Esophagus squamous epithelium (tissue), 5 donors: ENCODE measurements around the gene AEBP1. TPM values are rescaled to one million over a fixed set of nuclear protein-coding genes. Genes with fewer than 3 reads are reported as not detected.
"Not testable (repeated sequence)": the region's sequence is repeated elsewhere in the genome, so short reads cannot be mapped to it uniquely, and the experiment has no call there.

Experiments used
- DNase-seq: peaks from one replicate; lab custom pipeline; 2025; lab: John Stamatoyannopoulos, UW
- H3K27ac ChIP-seq, 4 donors: fragments of 200-600 bp; sonication (generic); one replicate each; pipeline ENCODE4 v1.5.1; 2016 to 2019; ENCODE audit warnings: mild to moderate bottlenecking in 1 of 4
- H3K27me3 ChIP-seq, 4 donors: fragments of 200-600 bp; sonication (generic); 1 replicate in 3 of 4; 2 replicates in 1 of 4; pipeline versions ENCODE4 v1.5.1 to v1.6.0; 2017 to 2021; ENCODE audit warnings: antibody characterized with exemption in 1 of 4
- H3K36me3 ChIP-seq, 3 donors: fragments of 200-600 bp; sonication (generic); one replicate each; pipeline ENCODE4 v1.5.1; 2016 to 2019
- H3K4me1 ChIP-seq, 3 donors: fragments of 200-600 bp; sonication (generic); one replicate each; pipeline ENCODE4 v1.5.1; 2017 to 2019
- H3K4me3 ChIP-seq, 4 donors: fragments of 200-600 bp; sonication (generic); 1 replicate in 3 of 4; 2 replicates in 1 of 4; pipeline ENCODE4 v1.5.1; 2016 to 2019; ENCODE audit warnings: mild to moderate bottlenecking in 2 of 4, moderate library complexity in 1 of 4
- H3K9me3 ChIP-seq, 3 donors: fragments of 200-600 bp; sonication (generic); one replicate each; pipeline ENCODE4 v1.5.1; 2016 to 2019
- POLR2A ChIP-seq, 4 donors: fragments of 450-650 bp; IDR thresholded peaks; one replicate each; pipeline ENCODE4 v1.6.1; 2017; ENCODE audit warnings: antibody characterized with exemption in 4 of 4, mild to moderate bottlenecking in 4 of 4, moderate library complexity in 3 of 4
- WGBS, 2 donors: methylation state at CpG; one replicate each; pipeline ENCODE4 v1.1.5; 2018; 5-methylcytosine and 5-hydroxymethylcytosine counted together
- intact Hi-C: fragments of 100-400 bp; cut with DNase I; formaldehyde crosslinking; loops from one replicate; pipeline ENCODE4 v1.15.0; 2022
- total RNA-seq, 4 donors: library from RNA; depleted of rRNA; stranded (reverse); fragments of >200 nt; gene quantifications; one replicate each; pipeline ENCODE4 v1.1.0, GENCODE V29; 2016
- TF ChIP-seq, protein P1 (sequence below), 6 experiments: fragments of 450-650 bp in 4 of 6; fragments of 200-600 bp in 2 of 6; sonication (generic) in 2 of 6; IDR thresholded peaks; one replicate each; pipeline ENCODE4 v1.5.1; 2016 to 2019; ENCODE audit warnings: antibody characterized with exemption in 6 of 6, mild to moderate bottlenecking in 4 of 6, moderate library complexity in 4 of 6
- donor health status: DM: yes; HTN: yes; CAD: no.

Gene AEBP1
- total RNA-seq, 4 donors from 2014 or later: 4.6 to 83.9 (median 25.2) TPM

GRCh38 chr7:44123190-44124003 lies 19.3 kb downstream of the AEBP1 start, which contains the start of gene POLD2:
POLD2 (minus strand) TSS chr7:44123548; CDS start chr7:44122053, 1,495 bp downstream.
- H3K27me3 ChIP-seq: no peaks in the 10 kb centered on the region
- intact Hi-C loops: no loop called here
- DNase-seq: peak; percentile 81

DNA sequence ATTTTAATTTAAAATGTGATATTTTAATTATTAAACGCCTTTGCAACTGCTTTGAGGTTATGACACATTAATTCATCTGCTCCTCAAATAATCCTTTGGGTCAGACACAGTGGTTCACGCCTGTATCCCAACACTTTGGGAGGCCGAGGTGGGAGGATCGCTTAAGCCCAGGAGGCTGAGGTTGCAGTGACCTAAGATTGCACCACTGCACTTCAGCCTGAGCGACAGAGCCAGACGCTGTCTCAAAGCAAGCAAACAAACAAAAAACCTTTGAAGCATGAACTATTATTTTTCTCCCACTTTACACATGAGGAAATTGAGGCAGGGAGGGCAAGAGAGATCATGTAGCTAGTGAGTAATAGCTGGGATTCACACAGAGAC lies 20.7 kb downstream of the AEBP1 start:
- TF ChIP-seq POLR2A (IDR thresholded peaks at IDR 0.05): no peak
- TF ChIP-seq, protein P1, sequence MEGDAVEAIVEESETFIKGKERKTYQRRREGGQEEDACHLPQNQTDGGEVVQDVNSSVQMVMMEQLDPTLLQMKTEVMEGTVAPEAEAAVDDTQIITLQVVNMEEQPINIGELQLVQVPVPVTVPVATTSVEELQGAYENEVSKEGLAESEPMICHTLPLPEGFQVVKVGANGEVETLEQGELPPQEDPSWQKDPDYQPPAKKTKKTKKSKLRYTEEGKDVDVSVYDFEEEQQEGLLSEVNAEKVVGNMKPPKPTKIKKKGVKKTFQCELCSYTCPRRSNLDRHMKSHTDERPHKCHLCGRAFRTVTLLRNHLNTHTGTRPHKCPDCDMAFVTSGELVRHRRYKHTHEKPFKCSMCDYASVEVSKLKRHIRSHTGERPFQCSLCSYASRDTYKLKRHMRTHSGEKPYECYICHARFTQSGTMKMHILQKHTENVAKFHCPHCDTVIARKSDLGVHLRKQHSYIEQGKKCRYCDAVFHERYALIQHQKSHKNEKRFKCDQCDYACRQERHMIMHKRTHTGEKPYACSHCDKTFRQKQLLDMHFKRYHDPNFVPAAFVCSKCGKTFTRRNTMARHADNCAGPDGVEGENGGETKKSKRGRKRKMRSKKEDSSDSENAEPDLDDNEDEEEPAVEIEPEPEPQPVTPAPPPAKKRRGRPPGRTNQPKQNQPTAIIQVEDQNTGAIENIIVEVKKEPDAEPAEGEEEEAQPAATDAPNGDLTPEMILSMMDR (IDR thresholded peaks at IDR 0.05): no peak
- no peak overlapping the region for H3K4me3 ChIP-seq
- peaks cover 4 to 22% (median 6%) of the 10 kb centered on the region in 3 donors for H3K36me3 ChIP-seq
- H3K27me3 ChIP-seq: no peaks in the 10 kb centered on the region
- WGBS, 2 donors: 96% methylated on average over 6 of the region's 6 CpGs
- H3K9me3 ChIP-seq: no peaks in the 10 kb centered on the region
- peaks cover 7 to 39% (median 11%) of the 10 kb centered on the region in 3 donors for H3K4me1 ChIP-seq
- DNase-seq: no peak
- intact Hi-C loops: no loop called here
- no peak overlapping the region for H3K27ac ChIP-seq

More at GRCh38 chr7:44123190-44124003, 19.3 kb downstream of the AEBP1 start, which contains the start of gene POLD2:
- no peaks in the 10 kb centered on the region for H3K9me3 ChIP-seq
- peak within 1 kb of the TSS; percentile 62 to 84 (median 74) for H3K4me3 ChIP-seq
- H3K27ac ChIP-seq: peak within 1 kb of the TSS; percentile 85 to 93 (median 90)
- TF ChIP-seq POLR2A (IDR thresholded peaks at IDR 0.05): peak in 3 of 4 donors; percentile 34 to 69 (median 53)
- TF ChIP-seq, protein P1 (IDR thresholded peaks at IDR 0.05): peak in 2 of 6 experiments; percentile 14 to 16
- peaks cover 4 to 36% (median 6%) of the 10 kb centered on the region in 3 donors for H3K36me3 ChIP-seq
- WGBS, 2 donors: 0% methylated on average over 6 to 25 of the region's 86 CpGs
- H3K4me1 ChIP-seq: peaks cover 7 to 48% (median 11%) of the 10 kb centered on the region in 3 donors

DNA sequence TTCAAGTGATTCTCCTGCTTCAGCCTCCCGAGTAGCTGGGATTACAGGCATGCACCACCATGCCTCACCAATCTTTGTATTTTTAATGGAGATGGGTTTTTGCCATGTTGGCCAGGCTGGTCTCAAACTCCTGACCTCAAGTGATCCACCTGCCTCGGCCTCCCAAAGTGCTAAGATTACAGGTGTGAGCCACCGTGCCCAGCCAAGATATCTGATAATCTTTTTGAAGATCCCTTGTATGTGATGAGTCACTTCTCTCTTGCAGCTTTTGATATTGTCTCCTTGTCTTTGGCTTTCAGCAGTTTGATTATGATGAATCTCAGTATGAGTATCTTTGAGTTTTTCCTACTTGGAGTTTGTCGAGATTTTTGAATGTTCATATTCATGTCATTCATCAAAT lies 22.4 kb downstream of the AEBP1 start:
- H3K27ac ChIP-seq, DNase-seq, H3K9me3 ChIP-seq, H3K36me3 ChIP-seq, H3K27me3 ChIP-seq, intact Hi-C loops, H3K4me3 ChIP-seq: not testable (repeated sequence)
- H3K4me1 ChIP-seq: peaks cover 7 to 24% (median 11%) of the 10 kb centered on the region in 3 donors
- 75 to 84% methylated on average over 4 of the region's 4 CpGs for WGBS, 2 donors

- H3K27me3 ChIP-seq: no peaks in the 10 kb centered on the region
- intact Hi-C loops: no loop called here
- TF ChIP-seq, protein P1 (IDR thresholded peaks at IDR 0.05): no peak
- TF ChIP-seq POLR2A (IDR thresholded peaks at IDR 0.05): no peak
- no peaks in the 10 kb centered on the region for H3K36me3 ChIP-seq
- no peak for DNase-seq
- peaks cover 7 to 18% (median 7%) of the 10 kb centered on the region in 3 donors for H3K4me1 ChIP-seq
- H3K27ac ChIP-seq: no peak overlapping the region
- no peaks in the 10 kb centered on the region for H3K9me3 ChIP-seq
- no peak overlapping the region for H3K4me3 ChIP-seq
Measured at GRCh38 chr7:44127161-44127560, 23.0 kb downstream of the AEBP1 start.

- Histone ChIP-seq H3K4me1 (peaks cover 0 to 7% (median 0%) of the 10 kb centered on the region in 3 donors), H3K27me3 (no peaks in the 10 kb centered on the region), H3K36me3 (no peaks in the 10 kb centered on the region), H3K4me3 (no peak overlapping the region), H3K9me3 (no peaks in the 10 kb centered on the region), H3K27ac (no peak overlapping the region)
- intact Hi-C loops: no loop called here
- WGBS, 2 donors: 57 to 58% methylated on average over 2 to 6 of the region's 6 CpGs
- DNase-seq: no peak
- no peak for TF ChIP-seq POLR2A (IDR thresholded peaks at IDR 0.05)
- TF ChIP-seq, protein P1 (IDR thresholded peaks at IDR 0.05): no peak
Measured at GRCh38 chr7:44128721-44129582, 24.8 kb downstream of the AEBP1 start.
